ENCODE measurements around the gene ATRIP.

The ATRIP gene

GRCh38 chr3:48417529-48418108, 28.9 kb upstream of the ATRIP start:
- in situ Hi-C loops (cut with HindIII; ENCODE audit: low pct_ligation_motif_present, low sequenced_read_pairs), result no loop called here
- TF ChIP-seq, protein P1, sequence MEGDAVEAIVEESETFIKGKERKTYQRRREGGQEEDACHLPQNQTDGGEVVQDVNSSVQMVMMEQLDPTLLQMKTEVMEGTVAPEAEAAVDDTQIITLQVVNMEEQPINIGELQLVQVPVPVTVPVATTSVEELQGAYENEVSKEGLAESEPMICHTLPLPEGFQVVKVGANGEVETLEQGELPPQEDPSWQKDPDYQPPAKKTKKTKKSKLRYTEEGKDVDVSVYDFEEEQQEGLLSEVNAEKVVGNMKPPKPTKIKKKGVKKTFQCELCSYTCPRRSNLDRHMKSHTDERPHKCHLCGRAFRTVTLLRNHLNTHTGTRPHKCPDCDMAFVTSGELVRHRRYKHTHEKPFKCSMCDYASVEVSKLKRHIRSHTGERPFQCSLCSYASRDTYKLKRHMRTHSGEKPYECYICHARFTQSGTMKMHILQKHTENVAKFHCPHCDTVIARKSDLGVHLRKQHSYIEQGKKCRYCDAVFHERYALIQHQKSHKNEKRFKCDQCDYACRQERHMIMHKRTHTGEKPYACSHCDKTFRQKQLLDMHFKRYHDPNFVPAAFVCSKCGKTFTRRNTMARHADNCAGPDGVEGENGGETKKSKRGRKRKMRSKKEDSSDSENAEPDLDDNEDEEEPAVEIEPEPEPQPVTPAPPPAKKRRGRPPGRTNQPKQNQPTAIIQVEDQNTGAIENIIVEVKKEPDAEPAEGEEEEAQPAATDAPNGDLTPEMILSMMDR (IDR thresholded peaks at IDR 0.05; ENCODE audit: low read depth, low read length, missing control alignments), result no peak
- H3K27ac ChIP-seq, result no peak overlapping the region
- H3K4me3 ChIP-seq (ENCODE audit: low read depth, low read length), result no peak overlapping the region
- H3K36me3 ChIP-seq (replicated peaks), result no peaks in the 10 kb centered on the region
- no peaks in the 10 kb centered on the region for H3K27me3 ChIP-seq (replicated peaks)
- no peak for DNase-seq

DNA sequence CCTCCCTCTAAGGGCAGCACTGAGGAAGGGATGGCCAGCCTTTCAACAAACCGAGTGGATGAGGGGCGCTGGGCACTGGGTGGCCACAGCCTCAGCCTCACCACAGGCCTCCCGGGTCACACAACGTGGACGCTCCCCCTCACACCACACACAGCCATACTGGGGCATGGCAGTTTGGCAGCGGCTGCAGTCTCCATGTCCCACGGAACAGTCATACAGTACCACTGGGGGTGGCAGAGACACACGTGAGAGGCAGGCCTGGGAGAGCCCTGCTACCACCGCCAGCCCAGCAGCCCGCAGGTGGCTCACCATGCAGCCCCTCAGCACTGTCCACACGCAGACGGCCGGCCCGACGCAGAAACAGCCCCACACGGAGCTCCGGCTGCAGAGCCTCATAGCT, 28.4 kb upstream of the ATRIP start:
- Histone ChIP-seq H3K4me3 (ENCODE audit: low read depth, low read length) (no peak overlapping the region), H3K27ac (no peak overlapping the region), H3K27me3 (replicated peaks) (no peaks in the 10 kb centered on the region), H3K36me3 (replicated peaks) (no peaks in the 10 kb centered on the region)
- TF ChIP-seq, protein P1 (IDR thresholded peaks at IDR 0.05; ENCODE audit: low read depth, low read length, missing control alignments), result no peak
- in situ Hi-C loops (cut with HindIII; ENCODE audit: low pct_ligation_motif_present, low sequenced_read_pairs), result no loop called here
- no peak for DNase-seq

DNA sequence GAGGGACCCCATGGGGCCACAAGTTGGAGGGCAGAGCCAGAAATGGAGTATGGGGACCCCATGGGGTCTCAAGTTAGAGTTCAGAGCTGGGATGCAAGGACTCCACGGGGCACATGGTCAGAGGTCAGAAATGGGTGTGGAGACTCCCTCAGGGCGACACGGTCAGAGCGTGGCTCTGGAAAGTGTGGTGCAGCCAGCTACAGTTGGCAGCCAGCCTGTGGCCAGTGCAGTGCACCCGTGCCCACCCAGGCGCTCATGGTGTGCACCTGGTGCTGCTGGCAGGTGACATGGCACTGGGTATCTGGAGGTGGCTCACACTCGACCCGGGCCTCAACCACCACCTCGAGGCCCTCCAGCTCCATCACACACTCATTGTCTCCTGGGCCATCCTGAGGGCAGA, 27.9 kb upstream of the ATRIP start:
- Histone ChIP-seq H3K27me3 (replicated peaks) (no peaks in the 10 kb centered on the region), H3K4me3 (ENCODE audit: low read depth, low read length) (no peak overlapping the region), H3K36me3 (replicated peaks) (peaks cover 2% of the 10 kb centered on the region), H3K27ac (no peak overlapping the region)
- in situ Hi-C loops (cut with HindIII; ENCODE audit: low pct_ligation_motif_present, low sequenced_read_pairs), result no loop called here
- DNase-seq, result no peak
- TF ChIP-seq, protein P1 (IDR thresholded peaks at IDR 0.05; ENCODE audit: low read depth, low read length, missing control alignments), result no peak

GRCh38 chr3:48419149-48419548, 27.4 kb upstream of the ATRIP start:
- Histone ChIP-seq H3K4me3 (ENCODE audit: low read depth, low read length) (no peak overlapping the region), H3K36me3 (replicated peaks) (peaks cover 2% of the 10 kb centered on the region), H3K27ac (no peak overlapping the region), H3K27me3 (replicated peaks) (no peaks in the 10 kb centered on the region)
- DNase-seq, result no peak
- TF ChIP-seq, protein P1 (IDR thresholded peaks at IDR 0.05; ENCODE audit: low read depth, low read length, missing control alignments), result no peak
- in situ Hi-C loops (cut with HindIII; ENCODE audit: low pct_ligation_motif_present, low sequenced_read_pairs), result no loop called here

GRCh38 chr3:48419597-48419996, 26.9 kb upstream of the ATRIP start:
- H3K36me3 ChIP-seq (replicated peaks), result peaks cover 2% of the 10 kb centered on the region
- no peak for DNase-seq
- H3K27me3 ChIP-seq (replicated peaks), result no peaks in the 10 kb centered on the region
- in situ Hi-C loops (cut with HindIII; ENCODE audit: low pct_ligation_motif_present, low sequenced_read_pairs), result no loop called here
- TF ChIP-seq, protein P1 (IDR thresholded peaks at IDR 0.05; ENCODE audit: low read depth, low read length, missing control alignments), result no peak
- H3K4me3 ChIP-seq (ENCODE audit: low read depth, low read length), result no peak overlapping the region
- H3K27ac ChIP-seq, result no peak overlapping the region

DNA sequence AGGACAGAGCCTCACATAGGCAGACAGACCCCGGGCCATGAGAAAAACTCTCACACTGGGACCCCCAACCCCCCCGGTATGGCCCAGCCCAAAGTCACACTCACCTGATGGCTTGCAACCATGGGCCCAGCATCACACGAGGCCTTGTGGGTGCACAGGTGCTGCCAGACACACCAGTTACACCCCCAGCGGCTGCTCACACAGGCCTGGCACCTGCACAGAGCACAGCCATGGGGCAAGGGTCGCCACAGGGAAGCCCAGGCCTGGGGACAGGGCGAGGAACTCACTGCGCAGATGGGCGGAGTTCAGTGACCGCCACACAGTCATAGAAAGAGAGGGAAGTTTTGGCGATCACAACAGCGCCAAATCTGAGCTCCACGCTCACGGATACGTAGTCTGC, 26.0 kb upstream of the ATRIP start:
- no peak for DNase-seq
- Histone ChIP-seq H3K27me3 (replicated peaks) (no peaks in the 10 kb centered on the region), H3K27ac (no peak overlapping the region), H3K4me3 (ENCODE audit: low read depth, low read length) (no peak overlapping the region), H3K36me3 (replicated peaks) (peaks cover 2% of the 10 kb centered on the region)
- TF ChIP-seq, protein P1 (IDR thresholded peaks at IDR 0.05; ENCODE audit: low read depth, low read length, missing control alignments), result no peak
- in situ Hi-C loops (cut with HindIII; ENCODE audit: low pct_ligation_motif_present, low sequenced_read_pairs), result no loop called here
